Neuronal stem cell (in vitro differentiated cells): Measurements from ENCODE around the gene TAB2. TPM values are rescaled to one million over a fixed set of nuclear protein-coding genes. Genes with fewer than 3 reads are reported as not detected.

Experiments used
- small RNA-seq: library from polyadenylated mRNA; stranded (forward); fragments of <200 nt; extraction: miRNeasy Mini kit (QIAGEN cat#:217004); gene quantifications from one replicate; pipeline ENCODE3, GENCODE V24; 2013; ENCODE audit not compliant: insufficient read depth

The TAB2 gene

Small RNA genes within 50 kb of the gene (small RNA-seq; reads per million reads assigned to genes)
- gene RN7SL234P: not detected
